HTERT RPE-1 (cell line): ENCODE results near the gene ZSWIM4.
"Not testable (repeated sequence)": the region's sequence is repeated elsewhere in the genome, so short reads cannot be mapped to it uniquely, and the experiment has no call there.

Experiments
- in situ Hi-C: fragments of 300-500 bp; cut with MboI; formaldehyde crosslinking; loops from 4 replicates; pipeline ENCODE4 v1.14.3; 2020; ENCODE audit warnings: low sequenced_read_pairs

ZSWIM4 gene

DNA sequence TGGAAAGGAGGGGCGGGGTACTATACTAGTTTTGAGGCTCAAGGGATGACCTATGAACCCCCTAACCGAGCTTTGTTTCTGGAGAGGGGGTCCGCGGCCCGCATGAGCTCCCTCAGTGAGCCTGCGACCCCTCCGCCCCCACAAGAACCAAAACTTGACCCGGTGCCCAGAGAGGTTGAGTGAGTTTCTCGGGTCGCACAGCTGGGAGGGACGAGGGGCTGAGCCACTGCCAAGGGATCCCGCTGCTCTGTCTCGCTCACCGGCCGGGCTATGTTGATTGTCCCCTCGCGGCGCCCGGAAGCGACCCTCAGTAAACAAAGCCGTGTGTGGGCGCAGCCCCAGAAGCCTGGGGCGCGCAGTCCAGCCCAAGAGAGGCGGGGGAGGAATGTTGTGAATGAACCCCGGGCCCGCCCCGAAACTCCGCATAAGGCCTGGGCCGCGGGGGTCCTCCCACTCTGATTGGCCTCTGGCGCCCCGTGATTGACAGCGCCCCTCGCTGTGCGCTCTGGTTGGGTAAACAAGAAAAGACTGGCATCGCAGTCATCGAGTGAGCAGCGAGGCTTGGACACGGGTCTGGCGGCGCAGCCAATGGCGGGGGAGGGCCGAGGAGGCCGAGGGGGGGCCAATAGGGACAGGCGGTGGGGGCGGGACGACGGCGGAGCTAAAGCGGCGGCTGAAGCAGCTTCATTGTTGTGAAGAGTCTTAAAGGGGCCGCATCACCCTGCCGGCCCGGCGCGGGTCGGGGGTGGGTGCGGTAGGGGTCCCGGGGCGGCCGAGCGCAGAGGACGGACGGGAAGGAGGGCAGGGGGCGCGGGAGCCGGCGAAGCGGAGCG lies at the start of gene ZSWIM4:
ZSWIM4 (plus strand) TSS at position 687 of the 833 bp plus-strand sequence. CDS start 206 bp downstream, outside the sequence.
- in situ Hi-C loops: no loop called here

- in situ Hi-C loops: no loop called here
Observed at GRCh38 chr19:13747098-13747453, 48.2 kb upstream of the ZSWIM4 start.

DNA sequence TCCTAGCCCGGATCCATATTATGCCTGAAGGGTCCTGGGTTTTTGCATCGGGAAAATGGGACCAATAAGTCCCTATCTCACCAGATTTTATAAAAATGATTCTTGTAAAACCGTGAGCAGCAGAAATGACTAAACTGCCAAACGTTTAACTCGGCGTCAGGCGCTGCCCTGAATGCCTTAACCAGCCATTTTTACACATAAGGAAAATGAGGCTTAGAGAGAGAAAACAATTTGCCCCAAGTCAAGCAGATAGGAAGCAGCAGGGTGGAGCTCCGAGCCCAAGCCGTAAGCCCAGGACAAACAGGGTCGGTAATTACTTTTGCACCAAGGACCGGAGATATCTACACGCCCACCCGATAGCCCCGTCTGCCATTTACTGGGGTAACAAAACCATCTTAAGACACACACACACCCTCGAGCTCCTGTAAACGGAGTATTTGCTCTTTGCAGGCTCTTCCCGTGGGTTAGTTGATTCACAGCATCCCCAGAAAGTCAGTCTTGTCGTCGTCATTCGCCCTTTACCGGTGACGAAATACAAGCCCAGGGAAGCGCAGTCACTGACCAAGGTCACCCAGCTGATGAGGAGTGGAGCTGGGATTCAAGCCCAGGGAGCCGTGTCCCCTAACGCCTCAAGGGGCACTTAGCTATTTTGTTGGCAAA lies 46.9 kb upstream of the ZSWIM4 start:
- in situ Hi-C loops: no loop called here

DNA sequence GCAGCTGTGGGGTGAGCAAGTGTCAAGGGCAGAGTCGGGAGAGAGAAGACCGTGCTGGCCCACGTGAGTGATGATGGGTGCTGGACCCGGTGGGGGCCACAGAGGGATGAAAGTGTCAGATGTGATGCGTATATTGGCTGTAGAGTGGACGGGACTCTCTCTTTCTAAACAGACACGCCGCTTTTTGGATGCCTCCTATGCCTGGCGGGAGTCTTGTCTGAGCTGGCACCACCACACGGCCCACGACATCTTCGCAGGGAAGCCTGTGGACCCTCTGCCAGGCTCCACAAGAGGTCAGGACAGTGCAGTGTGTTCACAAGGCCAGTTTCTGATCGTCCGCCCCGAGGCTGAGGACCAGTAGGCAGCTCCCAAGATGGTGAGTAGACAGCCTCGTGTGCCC lies 43.8 kb upstream of the ZSWIM4 start:
- in situ Hi-C loops: no loop called here

GRCh38 chr19:13753622-13754021 lies 41.6 kb upstream of the ZSWIM4 start:
- in situ Hi-C loops: not testable (repeated sequence)

- in situ Hi-C loops: no loop called here
Observed at GRCh38 chr19:13756210-13756609, 39.0 kb upstream of the ZSWIM4 start.

DNA sequence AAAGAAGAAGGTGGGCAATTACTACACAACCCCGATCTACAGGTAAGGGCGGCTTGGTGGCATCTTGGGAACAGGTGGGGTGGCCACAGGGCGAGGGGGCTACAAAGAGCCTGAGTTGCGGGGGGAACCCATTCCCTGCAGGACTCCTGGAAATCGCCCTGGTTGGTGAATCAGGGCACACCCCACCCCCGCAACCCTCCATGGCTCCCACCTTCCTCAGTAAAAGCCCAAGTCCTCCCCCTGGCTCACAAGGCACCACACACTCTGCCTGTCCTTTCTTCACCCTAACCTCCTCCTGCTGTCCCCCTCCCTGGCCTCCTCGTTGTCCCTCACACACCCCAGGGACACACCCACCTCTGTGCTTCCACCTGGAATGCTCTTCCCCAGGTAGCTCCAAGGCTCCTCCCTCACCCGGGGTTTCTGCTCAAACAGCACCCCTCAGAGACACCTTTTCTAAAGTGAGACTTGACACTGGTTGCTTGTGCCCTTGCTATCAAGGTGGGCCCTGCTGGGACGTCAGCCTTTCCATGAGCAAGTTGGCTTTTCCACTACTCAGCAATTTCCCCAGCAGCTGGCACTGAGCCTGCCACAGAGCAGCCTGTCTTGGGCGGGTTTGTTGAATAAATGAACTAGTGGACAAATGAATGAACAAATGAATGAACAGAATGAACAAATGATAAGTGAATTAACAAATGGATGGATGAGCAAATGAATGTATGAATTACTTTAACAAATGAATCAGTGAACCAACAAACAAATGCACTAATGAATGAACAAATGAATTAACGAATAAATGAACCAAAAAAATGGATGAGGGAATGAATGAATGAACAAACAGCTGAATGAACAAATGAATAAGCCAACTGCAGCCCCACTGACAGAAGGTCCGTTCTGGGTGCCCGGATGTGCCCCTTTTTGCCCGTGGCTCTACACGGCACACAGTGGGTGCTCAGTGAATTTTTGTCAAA lies 37.2 kb upstream of the ZSWIM4 start:
- in situ Hi-C loops: no loop called here

GRCh38 chr19:13758795-13759194 lies 36.4 kb upstream of the ZSWIM4 start:
- in situ Hi-C loops: no loop called here

DNA sequence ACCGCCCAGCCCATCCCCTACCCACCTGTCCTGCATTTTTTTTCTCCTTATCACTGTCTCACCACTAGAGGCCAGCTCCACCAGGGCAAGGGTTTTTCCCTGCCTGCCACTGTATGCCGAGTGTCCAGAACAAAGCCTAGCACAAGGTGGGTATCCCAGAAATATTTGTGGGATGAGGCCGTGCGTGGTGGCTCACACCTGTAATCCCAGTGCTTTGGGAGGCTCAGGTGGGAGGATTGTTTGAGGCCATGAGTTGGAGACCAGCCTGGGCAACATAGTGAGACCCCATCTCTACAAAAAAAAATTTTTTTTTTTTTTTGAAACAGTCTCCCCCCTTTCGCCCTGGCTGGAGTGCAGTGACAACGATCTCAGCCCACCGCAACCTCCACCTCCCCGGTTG lies 33.8 kb upstream of the ZSWIM4 start:
- in situ Hi-C loops: no loop called here

GRCh38 chr19:13762635-13763235 lies 32.5 kb upstream of the ZSWIM4 start:
- in situ Hi-C loops: no loop called here

- in situ Hi-C loops: no loop called here
Observed at GRCh38 chr19:13763265-13763664, 32.0 kb upstream of the ZSWIM4 start.

GRCh38 chr19:13764101-13764807 lies 31.0 kb upstream of the ZSWIM4 start, which contains the start of gene MRI1:
MRI1 (plus strand) TSS chr19:13764522; CDS start chr19:13764589, 67 bp downstream.
- in situ Hi-C loops: no loop called here

DNA sequence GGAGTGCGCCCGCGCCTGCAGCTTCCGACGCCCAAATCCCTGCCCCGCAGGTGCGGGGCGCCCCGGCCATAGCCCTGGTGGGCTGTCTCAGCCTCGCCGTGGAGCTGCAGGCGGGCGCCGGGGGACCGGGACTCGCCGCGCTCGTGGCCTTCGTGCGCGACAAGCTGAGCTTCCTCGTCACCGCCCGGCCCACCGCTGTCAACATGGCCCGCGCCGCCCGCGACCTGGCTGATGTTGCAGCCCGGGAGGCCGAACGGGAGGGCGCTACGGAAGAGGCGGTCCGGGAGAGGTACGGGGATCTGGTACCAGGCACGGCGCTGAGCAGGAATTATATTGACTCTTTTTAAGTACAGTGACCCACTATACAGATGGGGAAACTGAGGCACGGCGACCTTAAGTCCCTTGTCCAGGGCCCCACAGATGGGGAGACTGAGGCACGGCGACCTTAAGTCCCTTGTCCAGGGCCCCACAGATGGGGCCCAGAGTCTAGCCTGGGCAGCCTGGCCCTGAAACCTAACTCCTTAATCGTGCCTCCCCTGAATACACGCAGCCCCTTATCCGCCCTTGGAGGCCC lies 30.3 kb upstream of the ZSWIM4 start:
- in situ Hi-C loops: no loop called here

GRCh38 chr19:13765395-13766094 lies 29.7 kb upstream of the ZSWIM4 start:
- in situ Hi-C loops: no loop called here

- in situ Hi-C loops: no loop called here
Observed at GRCh38 chr19:13766095-13766481, 29.2 kb upstream of the ZSWIM4 start.

DNA sequence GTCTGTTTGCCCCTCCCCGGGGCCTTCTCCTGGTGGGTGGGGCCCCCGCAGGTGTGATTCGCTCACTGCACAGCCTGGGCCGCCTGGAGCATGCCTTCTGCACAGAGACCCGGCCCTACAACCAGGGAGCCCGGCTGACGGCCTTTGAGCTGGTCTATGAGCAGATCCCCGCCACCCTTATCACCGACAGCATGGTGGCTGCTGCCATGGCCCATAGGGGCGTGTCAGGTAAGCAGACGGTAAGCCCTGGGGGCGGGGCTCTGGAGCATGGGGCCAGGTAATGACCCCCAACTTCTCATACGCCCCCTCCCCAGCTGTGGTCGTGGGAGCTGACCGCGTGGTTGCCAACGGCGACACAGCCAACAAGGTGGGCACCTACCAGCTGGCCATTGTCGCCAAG lies 26.7 kb upstream of the ZSWIM4 start:
- in situ Hi-C loops: no loop called here

DNA sequence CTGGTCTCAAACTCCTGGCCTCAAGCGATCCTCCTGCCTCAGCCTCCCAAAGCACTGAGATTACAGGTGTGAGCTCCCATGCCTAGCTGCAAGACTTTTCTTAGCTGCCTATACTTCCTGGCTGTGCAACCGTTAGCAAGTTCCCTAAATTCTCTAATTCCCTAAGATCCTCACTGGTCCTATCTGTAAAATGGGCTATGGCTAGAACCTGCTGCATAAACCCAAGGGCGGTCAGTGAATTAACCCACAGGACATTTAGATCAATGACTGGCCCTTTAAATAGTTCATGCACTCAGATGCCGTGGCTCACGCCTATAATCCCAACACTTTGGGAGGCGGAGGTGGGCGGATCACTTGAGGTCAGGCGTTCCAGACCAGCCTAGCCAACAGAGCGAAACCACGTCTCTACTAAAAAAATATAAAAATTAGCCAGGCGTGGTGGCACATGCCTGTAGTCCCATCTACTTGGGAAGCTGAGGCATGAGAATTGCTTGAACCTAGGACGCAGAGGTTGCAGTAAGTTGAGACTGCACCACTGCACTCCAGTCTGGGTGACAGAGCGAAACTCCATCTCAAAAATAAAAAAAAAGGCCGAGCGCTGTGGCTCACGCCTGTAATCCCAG lies 25.1 kb upstream of the ZSWIM4 start:
- in situ Hi-C loops: no loop called here

- in situ Hi-C loops: no loop called here
Observed at GRCh38 chr19:13774217-13775191, 20.7 kb upstream of the ZSWIM4 start, which contains the start of gene C19orf53. C19orf53 (plus strand) TSS chr19:13774456; CDS start chr19:13774478, 22 bp downstream.
